ENCODE measurements around the gene PRMT3. TPM values are rescaled to one million over a fixed set of nuclear protein-coding genes. Genes with fewer than 3 reads are reported as not detected.
A peak's percentile ranks its signal among the peaks of the same experiment; 100 is the strongest.
"Not testable (repeated sequence)": the region's sequence is repeated elsewhere in the genome, so short reads cannot be mapped to it uniquely, and the experiment has no call there.

PRMT3 gene
- total RNA-seq, 1 donor from 2014 or later: 39.2 TPM

DNA sequence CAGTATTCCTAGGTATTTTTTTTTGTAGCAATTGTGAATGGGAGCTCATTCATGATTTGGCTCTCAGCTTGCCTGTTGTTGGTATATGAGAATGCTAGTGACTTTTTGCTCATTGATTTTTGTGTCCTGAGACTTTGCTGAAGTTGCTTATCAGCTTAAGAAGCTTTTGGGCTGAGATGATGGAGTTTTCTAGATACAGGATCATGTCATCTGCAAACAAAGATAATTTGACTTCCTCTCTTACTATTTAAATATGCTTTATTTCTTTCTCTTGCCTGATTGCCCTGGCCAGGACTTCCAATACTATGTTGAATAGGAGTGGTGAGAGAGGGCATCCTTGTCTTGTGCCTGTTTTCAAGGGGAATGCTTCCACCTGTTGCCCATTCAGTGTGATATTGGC is 84.4 kb downstream of the PRMT3 start:
- DNase-seq (ENCODE audit: low spot score); H3K9me3 Mint-ChIP-seq; intact Hi-C loops (cut with micrococcal nuclease); H3K27me3 Mint-ChIP-seq (ENCODE audit: low read depth); H3K4me1 Mint-ChIP-seq (ENCODE audit: low read depth); H3K4me3 Mint-ChIP-seq (ENCODE audit: low read depth); H3K27ac Mint-ChIP-seq: not testable (repeated sequence)
- peaks cover 53% of the 10 kb centered on the region for H3K36me3 Mint-ChIP-seq (ENCODE audit: low read depth)

DNA sequence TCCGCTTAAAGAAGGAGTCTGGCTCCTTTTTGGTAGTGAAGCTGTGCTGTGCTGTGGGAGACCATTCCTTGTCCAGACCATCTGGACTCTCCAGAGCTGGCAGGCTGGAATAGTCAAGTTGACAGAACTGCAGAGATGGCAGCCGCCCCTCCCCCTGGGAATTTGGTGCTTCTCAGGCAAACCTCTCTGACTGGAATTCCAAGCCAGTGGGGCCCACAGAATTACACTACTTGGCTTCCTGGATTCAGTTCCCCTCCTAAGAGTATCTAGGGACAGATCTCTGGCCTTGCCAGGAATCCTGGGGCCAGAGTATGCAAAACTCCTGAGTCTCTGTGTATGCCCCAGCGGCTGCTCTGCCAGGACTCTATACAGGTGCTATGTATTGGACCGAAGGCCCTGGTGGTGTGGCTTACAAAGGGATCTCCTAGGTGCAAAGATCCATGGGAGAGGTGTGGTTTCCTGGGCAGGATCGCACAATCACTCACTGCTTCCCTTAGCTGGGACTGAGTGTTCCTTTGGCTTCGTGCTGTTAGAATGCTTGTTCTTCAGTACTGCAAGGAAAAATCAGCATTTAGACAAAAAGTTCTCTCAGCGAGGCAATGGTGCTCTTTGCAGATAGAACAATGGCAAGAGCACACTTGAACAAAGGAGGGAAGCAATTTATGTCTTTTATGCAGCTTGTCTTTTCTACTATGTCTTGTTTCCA is 86.8 kb downstream of the PRMT3 start:
- H3K27ac Mint-ChIP-seq: no peak overlapping the region
- H3K27me3 Mint-ChIP-seq (ENCODE audit: low read depth): no peaks in the 10 kb centered on the region
- intact Hi-C loops (cut with micrococcal nuclease): no loop called here
- peaks cover 48% of the 10 kb centered on the region for H3K36me3 Mint-ChIP-seq (ENCODE audit: low read depth)
- H3K4me3 Mint-ChIP-seq (ENCODE audit: low read depth): no peak overlapping the region
- H3K4me1 Mint-ChIP-seq (ENCODE audit: low read depth): peaks cover 12% of the 10 kb centered on the region
- DNase-seq (ENCODE audit: low spot score): no peak
- H3K9me3 Mint-ChIP-seq: peaks cover 4% of the 10 kb centered on the region

DNA sequence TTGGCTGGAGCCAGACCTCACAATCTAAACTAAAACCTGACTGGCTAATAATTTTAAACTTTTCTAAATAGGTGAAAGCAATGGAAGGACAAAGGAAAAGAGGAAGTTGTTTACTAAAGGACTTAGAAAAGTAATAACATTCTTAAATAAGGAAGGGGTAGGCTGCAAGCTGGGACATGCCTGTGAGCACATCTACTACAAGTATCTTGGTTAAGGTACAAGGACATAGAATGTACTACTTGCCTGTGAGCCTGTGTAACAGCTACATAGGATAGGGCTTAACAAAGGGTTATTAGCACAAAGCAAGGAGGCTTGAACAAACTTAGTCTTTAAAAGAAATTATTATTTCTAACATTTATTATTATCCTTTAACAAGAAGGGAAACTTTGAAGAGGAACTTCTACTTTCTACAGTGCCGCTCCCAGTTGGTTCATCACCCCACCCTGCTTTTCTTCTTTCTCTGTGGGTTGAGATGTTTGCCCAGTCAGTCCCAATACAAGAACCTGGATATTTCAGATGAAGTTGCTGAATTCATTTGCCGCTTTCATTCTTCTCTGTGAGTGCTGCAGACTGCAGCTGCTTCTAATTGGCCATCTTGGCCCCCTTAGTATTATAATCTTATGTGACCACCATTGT is 87.5 kb downstream of the PRMT3 start:
- intact Hi-C loops (cut with micrococcal nuclease): no loop called here
- Mint-ChIP-seq H3K4me3 (ENCODE audit: low read depth) (no peak overlapping the region), H3K27me3 (ENCODE audit: low read depth) (no peaks in the 10 kb centered on the region), H3K4me1 (ENCODE audit: low read depth) (peaks cover 12% of the 10 kb centered on the region), H3K36me3 (ENCODE audit: low read depth) (peaks cover 48% of the 10 kb centered on the region), H3K27ac (no peak overlapping the region), H3K9me3 (peaks cover 4% of the 10 kb centered on the region)
- DNase-seq (ENCODE audit: low spot score): no peak

DNA sequence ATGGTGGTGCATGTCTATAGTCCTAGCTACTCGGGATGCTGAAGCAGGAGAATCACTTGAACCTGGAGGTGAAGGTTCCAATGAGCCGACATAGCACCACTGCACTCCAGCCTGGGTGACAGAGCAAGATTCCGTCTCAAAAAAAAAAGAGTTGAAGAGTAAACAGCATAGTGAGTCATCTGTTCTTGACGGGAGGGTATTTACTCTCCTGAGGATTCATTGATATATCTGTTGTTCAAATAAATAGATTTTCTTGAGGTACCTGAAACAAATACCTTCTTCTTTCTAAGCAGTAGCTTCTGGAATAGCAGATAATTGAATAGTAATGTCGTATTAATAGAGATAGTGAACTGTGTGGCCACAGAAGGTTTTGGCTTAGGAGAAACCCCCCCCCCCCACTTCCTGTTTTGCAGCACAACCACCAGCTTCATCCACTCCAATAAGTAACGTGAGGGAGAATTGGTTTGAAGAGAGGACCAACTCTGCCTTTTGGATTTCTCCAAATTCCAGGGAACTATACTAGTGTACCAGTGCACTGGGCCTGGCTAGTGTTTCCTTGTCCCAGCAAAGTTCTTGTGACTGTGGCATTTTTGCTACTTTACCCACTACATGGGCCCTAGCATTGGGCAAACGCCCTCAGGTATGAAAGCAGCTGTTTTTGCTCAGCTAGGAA is 90.0 kb downstream of the PRMT3 start:
- Mint-ChIP-seq H3K27me3 (ENCODE audit: low read depth) (no peaks in the 10 kb centered on the region), H3K4me1 (ENCODE audit: low read depth) (peaks cover 12% of the 10 kb centered on the region), H3K9me3 (no peaks in the 10 kb centered on the region), H3K4me3 (ENCODE audit: low read depth) (no peak overlapping the region), H3K27ac (no peak overlapping the region), H3K36me3 (ENCODE audit: low read depth) (peaks cover 37% of the 10 kb centered on the region)
- intact Hi-C loops (cut with micrococcal nuclease): no loop called here
- DNase-seq (ENCODE audit: low spot score): no peak

DNA sequence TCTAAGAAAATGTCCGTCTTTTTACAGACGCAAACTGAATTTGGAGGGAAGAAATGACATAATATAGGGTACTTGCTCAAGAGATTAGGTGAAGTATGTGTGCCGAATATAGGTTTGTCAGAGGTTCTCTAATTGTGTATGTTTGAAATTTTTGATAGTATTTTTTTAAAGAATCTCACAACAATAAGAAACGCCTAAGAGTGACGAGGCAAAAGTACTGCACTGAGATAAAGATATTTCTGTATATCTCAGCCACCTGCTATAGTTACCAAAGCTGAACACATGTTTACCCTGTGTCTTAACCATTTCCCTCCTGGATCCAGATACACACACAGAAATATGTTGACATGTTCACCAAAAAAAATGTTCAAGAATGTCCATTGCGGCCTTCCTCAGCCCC is 92.0 kb downstream of the PRMT3 start:
- intact Hi-C loops (cut with micrococcal nuclease): no loop called here
- DNase-seq (ENCODE audit: low spot score): no peak
- no peaks in the 10 kb centered on the region for H3K27me3 Mint-ChIP-seq (ENCODE audit: low read depth)
- H3K27ac Mint-ChIP-seq: no peak overlapping the region
- H3K36me3 Mint-ChIP-seq (ENCODE audit: low read depth): peaks cover 45% of the 10 kb centered on the region
- peaks cover 8% of the 10 kb centered on the region for H3K4me1 Mint-ChIP-seq (ENCODE audit: low read depth)
- H3K4me3 Mint-ChIP-seq (ENCODE audit: low read depth): no peak overlapping the region
- H3K9me3 Mint-ChIP-seq: no peaks in the 10 kb centered on the region

DNA sequence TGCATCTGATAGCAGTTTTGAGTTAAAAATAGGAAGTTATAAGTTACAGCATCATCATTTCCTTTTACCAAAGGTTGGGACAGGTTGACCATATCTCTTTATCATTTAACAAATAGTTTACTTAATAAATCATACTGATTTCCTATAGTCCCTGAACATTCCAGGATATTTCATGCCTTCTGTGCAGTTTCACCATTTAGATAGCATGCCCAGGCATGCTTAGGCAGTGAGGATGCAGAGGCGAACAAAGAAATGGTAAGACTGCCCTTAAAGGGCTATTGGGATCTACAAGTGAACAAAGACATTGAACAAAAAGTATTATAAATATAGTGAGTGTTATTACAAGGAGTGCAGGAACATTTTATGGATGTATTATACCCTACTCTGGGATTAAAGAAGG is 96.4 kb downstream of the PRMT3 start:
- H3K27ac Mint-ChIP-seq: no peak overlapping the region
- H3K4me1 Mint-ChIP-seq (ENCODE audit: low read depth): no peaks in the 10 kb centered on the region
- no peaks in the 10 kb centered on the region for H3K9me3 Mint-ChIP-seq
- no peak for DNase-seq (ENCODE audit: low spot score)
- no peaks in the 10 kb centered on the region for H3K27me3 Mint-ChIP-seq (ENCODE audit: low read depth)
- H3K4me3 Mint-ChIP-seq (ENCODE audit: low read depth): no peak overlapping the region
- intact Hi-C loops (cut with micrococcal nuclease): no loop called here
- H3K36me3 Mint-ChIP-seq (ENCODE audit: low read depth): peaks cover 39% of the 10 kb centered on the region

DNA sequence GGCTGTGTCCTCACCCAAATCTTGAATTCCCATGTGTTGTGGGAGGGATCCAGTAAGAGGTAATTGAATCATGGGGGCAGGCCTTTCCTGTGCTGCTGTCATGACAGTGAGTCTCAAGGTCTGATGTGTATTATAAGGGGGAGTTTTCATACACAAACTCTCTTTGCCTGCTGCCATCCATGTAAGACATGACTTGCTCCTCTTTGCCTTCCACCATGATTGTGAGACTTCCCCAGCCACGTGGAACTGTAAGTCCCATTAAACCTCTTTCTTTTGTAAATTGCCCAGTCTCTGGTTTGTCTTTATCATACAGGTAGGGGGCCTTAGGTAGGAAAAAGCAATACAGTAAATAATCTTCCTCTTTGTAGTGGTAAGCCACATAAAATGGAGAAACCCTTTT is 96.9 kb downstream of the PRMT3 start:
- DNase-seq (ENCODE audit: low spot score); H3K4me1 Mint-ChIP-seq (ENCODE audit: low read depth); H3K27ac Mint-ChIP-seq; H3K9me3 Mint-ChIP-seq; intact Hi-C loops (cut with micrococcal nuclease); H3K4me3 Mint-ChIP-seq (ENCODE audit: low read depth); H3K27me3 Mint-ChIP-seq (ENCODE audit: low read depth): not testable (repeated sequence)
- peaks cover 39% of the 10 kb centered on the region for H3K36me3 Mint-ChIP-seq (ENCODE audit: low read depth)

DNA sequence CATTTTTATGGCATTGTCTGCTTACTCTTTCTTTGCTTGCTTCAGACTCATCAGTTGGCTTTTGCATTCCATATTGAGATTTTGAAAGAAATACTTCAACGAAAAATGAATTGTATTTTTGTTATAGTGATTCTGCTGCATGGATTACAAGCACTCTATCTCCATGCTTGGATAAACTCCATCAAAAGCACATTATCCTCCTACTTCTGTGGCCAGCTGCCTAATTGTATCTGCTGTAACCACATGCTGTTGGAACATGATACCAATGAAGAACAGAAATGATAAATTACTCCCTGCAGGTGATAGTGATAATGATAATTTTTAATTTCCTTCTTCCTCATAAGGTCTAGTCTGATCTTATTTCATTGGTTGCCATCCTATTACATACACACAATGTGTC is 100.8 kb downstream of the PRMT3 start:
- no peaks in the 10 kb centered on the region for H3K27me3 Mint-ChIP-seq (ENCODE audit: low read depth)
- no peak overlapping the region for H3K27ac Mint-ChIP-seq
- peaks cover 3% of the 10 kb centered on the region for H3K4me1 Mint-ChIP-seq (ENCODE audit: low read depth)
- no peak for DNase-seq (ENCODE audit: low spot score)
- H3K9me3 Mint-ChIP-seq: no peaks in the 10 kb centered on the region
- H3K36me3 Mint-ChIP-seq (ENCODE audit: low read depth): peaks cover 26% of the 10 kb centered on the region
- intact Hi-C loops (cut with micrococcal nuclease): no loop called here
- no peak overlapping the region for H3K4me3 Mint-ChIP-seq (ENCODE audit: low read depth)

DNA sequence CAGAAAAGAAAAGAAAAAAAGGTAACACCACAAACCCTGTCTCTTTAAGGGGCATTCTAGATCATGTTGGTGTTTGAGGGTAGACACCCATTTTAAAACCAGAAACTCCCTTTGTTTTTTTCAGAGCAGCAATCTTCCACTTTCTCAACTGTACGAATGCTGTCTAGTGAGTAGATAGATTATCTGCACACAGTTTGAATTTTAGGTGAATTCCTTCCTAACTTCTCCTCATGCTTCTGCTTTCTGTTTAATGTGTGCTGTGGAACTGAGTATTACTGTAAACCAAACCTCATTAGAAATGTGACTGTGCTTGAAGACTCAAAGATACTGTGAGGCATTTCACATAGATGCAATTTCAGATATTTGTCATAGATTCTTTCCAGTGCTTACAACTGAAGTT is 102.4 kb downstream of the PRMT3 start:
- DNase-seq (ENCODE audit: low spot score): no peak
- H3K4me1 Mint-ChIP-seq (ENCODE audit: low read depth): peaks cover 3% of the 10 kb centered on the region
- intact Hi-C loops (cut with micrococcal nuclease): no loop called here
- H3K27me3 Mint-ChIP-seq (ENCODE audit: low read depth): no peaks in the 10 kb centered on the region
- H3K27ac Mint-ChIP-seq: peak overlapping the region; percentile 28
- no peak overlapping the region for H3K4me3 Mint-ChIP-seq (ENCODE audit: low read depth)
- H3K9me3 Mint-ChIP-seq: no peaks in the 10 kb centered on the region
- peaks cover 18% of the 10 kb centered on the region for H3K36me3 Mint-ChIP-seq (ENCODE audit: low read depth)

DNA sequence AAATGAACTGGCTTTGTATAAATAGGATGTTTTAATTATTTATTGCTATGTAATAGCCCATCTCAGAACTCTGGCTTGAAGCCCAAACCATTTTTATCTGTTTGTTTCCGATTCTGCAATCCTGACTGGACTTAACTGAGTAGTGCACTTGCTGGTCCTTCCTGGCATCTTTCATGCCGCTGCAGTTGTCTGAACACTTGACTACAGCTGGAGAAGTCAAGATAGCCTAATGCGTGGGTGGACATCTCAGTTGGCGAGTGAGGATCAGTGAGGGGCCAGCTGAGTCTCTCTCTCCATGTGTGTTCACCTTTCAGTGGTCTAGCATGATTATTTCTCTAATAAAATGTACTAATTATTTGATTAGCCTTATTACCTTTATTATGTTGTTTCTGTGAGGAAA is 105.8 kb downstream of the PRMT3 start:
- Mint-ChIP-seq H3K27me3 (ENCODE audit: low read depth) (no peaks in the 10 kb centered on the region), H3K4me1 (ENCODE audit: low read depth) (peaks cover 3% of the 10 kb centered on the region), H3K9me3 (no peaks in the 10 kb centered on the region), H3K36me3 (ENCODE audit: low read depth) (peaks cover 40% of the 10 kb centered on the region), H3K4me3 (ENCODE audit: low read depth) (no peak overlapping the region), H3K27ac (no peak overlapping the region)
- intact Hi-C loops (cut with micrococcal nuclease): no loop called here
- no peak for DNase-seq (ENCODE audit: low spot score)

DNA sequence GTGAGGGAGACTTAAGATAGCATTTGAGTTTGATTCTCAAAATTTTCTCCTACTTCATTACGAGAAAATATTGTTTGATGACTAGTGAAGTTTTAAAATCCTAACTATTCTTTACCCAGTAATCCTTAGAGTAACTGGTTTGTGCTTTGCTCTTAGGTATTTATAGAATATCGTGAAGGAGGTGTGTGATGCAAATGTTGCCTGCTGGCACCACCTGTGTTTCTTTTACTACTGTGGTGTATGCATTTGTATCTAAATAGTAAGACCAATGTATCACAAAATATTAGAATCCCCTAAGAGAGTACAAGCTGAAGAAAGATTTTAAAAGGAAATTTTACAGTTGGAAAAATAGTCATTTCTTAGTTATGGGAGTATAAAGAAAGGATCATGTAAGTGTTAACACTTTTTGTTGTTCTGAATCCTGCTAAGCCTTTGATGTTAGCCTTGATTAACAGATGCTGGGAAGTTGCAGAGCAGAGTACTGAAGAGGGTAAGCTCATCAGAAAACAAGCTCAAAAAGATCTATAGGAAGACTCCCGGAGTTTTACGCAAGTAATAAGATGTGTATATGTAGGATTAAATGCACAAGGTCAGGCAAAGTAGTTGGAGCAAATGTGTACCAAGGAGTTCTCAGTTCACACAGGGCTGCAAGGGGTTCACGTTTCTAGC is 109.7 kb downstream of the PRMT3 start:
- Mint-ChIP-seq H3K36me3 (ENCODE audit: low read depth) (peaks cover 45% of the 10 kb centered on the region), H3K4me3 (ENCODE audit: low read depth) (no peak overlapping the region), H3K4me1 (ENCODE audit: low read depth) (peaks cover 6% of the 10 kb centered on the region), H3K27me3 (ENCODE audit: low read depth) (no peaks in the 10 kb centered on the region), H3K9me3 (no peaks in the 10 kb centered on the region), H3K27ac (no peak overlapping the region)
- no peak for DNase-seq (ENCODE audit: low spot score)
- intact Hi-C loops (cut with micrococcal nuclease): no loop called here

DNA sequence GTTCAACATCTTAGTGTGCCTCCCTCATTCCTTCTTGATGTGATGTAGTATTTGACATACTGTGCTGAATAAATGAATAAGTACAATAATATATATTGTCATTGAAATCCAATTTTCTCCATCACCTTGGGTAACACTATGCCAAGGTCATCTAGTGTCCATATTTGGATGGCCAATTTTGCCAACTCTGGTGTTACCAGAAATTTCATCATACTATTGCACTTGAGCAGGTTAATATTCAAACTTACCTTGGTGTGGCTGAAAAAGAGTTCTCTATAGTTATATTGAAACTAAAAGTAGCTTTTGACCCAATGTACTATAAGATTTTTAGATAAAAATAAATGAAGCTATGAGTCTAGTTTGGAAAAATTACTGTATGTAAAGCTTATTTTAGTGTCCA is 113.7 kb downstream of the PRMT3 start:
- DNase-seq (ENCODE audit: low spot score): no peak
- peaks cover 41% of the 10 kb centered on the region for H3K36me3 Mint-ChIP-seq (ENCODE audit: low read depth)
- no peaks in the 10 kb centered on the region for H3K9me3 Mint-ChIP-seq
- no peak overlapping the region for H3K27ac Mint-ChIP-seq
- H3K4me3 Mint-ChIP-seq (ENCODE audit: low read depth): no peak overlapping the region
- intact Hi-C loops (cut with micrococcal nuclease): no loop called here
- peaks cover 6% of the 10 kb centered on the region for H3K4me1 Mint-ChIP-seq (ENCODE audit: low read depth)
- H3K27me3 Mint-ChIP-seq (ENCODE audit: low read depth): no peaks in the 10 kb centered on the region

DNA sequence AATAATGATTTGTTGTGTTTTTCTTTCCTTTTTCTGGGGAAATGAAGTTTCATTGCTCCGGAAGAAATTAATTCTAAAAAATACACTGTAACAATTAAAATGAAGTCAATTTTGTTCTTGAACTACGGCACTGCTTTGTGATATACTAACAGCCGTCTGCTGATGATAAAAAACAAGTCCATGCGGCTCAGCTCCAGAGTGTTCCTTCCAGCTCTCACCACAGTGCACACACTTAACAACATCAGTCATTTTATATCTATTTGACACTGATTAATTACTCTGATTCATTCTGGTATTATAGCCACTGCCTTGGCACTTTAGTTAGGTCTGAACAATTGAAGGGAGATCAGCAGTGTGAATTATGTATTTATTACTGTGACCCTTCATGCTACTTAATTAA is 114.5 kb downstream of the PRMT3 start:
- Mint-ChIP-seq H3K9me3 (no peaks in the 10 kb centered on the region), H3K27ac (no peak overlapping the region), H3K36me3 (ENCODE audit: low read depth) (peaks cover 38% of the 10 kb centered on the region), H3K4me1 (ENCODE audit: low read depth) (peaks cover 6% of the 10 kb centered on the region), H3K27me3 (ENCODE audit: low read depth) (no peaks in the 10 kb centered on the region), H3K4me3 (ENCODE audit: low read depth) (no peak overlapping the region)
- intact Hi-C loops (cut with micrococcal nuclease): no loop called here
- DNase-seq (ENCODE audit: low spot score): no peak
